MG63 (cell line): ENCODE data around the gene KIF19. TPM values are rescaled to one million over a fixed set of nuclear protein-coding genes. Genes with fewer than 3 reads are reported as not detected.
"Not testable (repeated sequence)": the region's sequence is repeated elsewhere in the genome, so short reads cannot be mapped to it uniquely, and the experiment has no call there.

ENCODE experiments used
- DNase-seq: peaks from one replicate; pipeline ENCODE4 v3.0.0-alpha.2; 2020
- H3K27me3 ChIP-seq: fragments of 250-450 bp; sonication (Bioruptor Pico); 2 replicates; pipeline ENCODE4 v1.5.1; 2020; ENCODE audit warnings: mild to moderate bottlenecking, moderate library complexity
- H3K36me3 ChIP-seq: fragments of 250-450 bp; sonication (Bioruptor Pico); 2 replicates; pipeline ENCODE4 v1.5.1; 2020; ENCODE audit warnings: mild to moderate bottlenecking, moderate library complexity
- H3K4me3 ChIP-seq: fragments of 250-450 bp; sonication (Bioruptor Pico); 2 replicates; pipeline ENCODE4 v1.5.1; 2020; ENCODE audit warnings: mild to moderate bottlenecking, moderate library complexity
- H3K9me3 ChIP-seq: fragments of 250-450 bp; sonication (Bioruptor Pico); 2 replicates; pipeline ENCODE4 v1.5.1; 2020; ENCODE audit warnings: mild to moderate bottlenecking, moderate library complexity
- total RNA-seq: library from RNA; depleted of rRNA; stranded (reverse); fragments of >200 nt; shearing (Covaris generic); gene quantifications from 2 replicates; pipeline ENCODE4 v1.2.3, GENCODE V29; 2014; ENCODE audit warnings: low replicate concordance

KIF19 gene
- total RNA-seq, 1 experiment from 2014 or later = not detected

DNA sequence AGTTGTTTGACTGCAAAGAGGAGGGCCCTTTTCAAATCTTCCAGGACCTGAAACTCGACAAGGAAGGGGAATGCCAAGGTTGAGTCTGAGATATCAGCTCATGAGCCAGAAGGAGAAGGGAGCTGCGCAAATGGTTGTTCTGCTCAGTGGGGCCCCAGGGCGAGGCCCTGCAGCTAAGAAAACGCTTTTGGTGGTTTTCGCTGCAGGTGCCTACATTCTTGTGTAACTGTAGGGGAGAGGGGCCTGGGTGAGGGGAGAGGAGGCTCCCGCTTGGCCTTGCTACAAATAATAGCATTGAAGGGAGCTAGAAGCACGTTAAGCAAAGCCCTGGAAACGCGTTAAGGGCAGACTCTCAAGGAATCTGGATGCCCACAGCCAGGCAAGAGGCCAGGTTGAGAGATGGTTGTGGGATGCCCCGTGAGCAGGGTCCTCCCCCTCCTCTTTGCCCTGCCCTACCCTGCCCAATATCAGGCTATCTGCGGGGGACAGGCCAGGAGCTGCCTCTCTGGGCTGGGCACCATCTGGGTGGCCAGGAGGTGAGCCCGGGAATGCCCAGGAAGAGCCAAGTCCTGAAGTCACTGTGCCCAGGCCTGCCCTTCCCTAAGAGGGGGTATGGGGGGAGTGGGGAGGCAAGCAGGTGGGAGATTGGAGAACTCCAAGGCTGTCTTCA is 63.2 kb downstream of the KIF19 start:
- no peaks in the 10 kb centered on the region for H3K27me3 ChIP-seq
- no peaks in the 10 kb centered on the region for H3K9me3 ChIP-seq
- H3K36me3 ChIP-seq = no peaks in the 10 kb centered on the region
- H3K4me3 ChIP-seq = no peak overlapping the region
- no peak for DNase-seq

DNA sequence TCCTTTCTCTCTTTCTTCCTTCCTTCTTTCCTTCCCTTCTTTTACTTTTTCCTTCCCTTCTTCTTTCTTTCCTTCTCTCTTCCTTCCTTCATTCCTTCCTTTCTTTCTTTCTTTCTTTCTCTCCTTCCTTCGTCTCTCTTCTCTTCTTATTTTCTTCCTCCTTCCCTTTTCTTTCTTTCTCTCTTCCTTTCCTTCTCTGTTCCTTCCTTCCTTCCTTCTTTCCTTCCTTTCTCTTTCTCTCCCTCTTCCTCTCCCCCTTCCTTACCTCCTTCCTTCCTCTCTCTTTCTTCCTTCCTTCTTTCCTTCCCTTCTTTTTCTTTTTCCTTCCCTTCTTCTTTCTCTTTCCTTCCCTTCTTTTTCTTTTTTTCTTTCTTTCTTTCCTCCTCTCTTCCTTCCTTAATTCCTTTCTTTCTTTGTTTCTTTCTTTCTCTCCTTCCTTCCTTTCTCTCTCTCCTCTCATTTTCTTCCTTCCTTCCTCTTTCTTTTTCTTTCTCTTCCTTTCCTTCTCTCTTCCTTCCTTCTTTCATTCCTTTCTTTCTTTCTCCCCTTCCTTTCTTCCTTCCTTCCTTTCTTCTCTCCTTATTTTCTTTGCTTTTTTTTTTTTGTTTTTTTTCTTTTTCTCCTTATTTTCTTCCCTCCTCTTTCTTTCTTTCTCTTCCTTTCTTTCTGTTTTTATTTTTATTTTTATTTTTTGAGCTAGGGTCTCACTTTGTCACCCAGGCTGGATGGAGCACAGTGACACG is 64.1 kb downstream of the KIF19 start:
- H3K27me3 ChIP-seq = no peaks in the 10 kb centered on the region
- no peaks in the 10 kb centered on the region for H3K9me3 ChIP-seq
- no peak for DNase-seq
- H3K36me3 ChIP-seq = no peaks in the 10 kb centered on the region
- no peak overlapping the region for H3K4me3 ChIP-seq

- no peak overlapping the region for H3K4me3 ChIP-seq
- H3K27me3 ChIP-seq = no peaks in the 10 kb centered on the region
- no peaks in the 10 kb centered on the region for H3K36me3 ChIP-seq
- no peaks in the 10 kb centered on the region for H3K9me3 ChIP-seq
- DNase-seq = peak; percentile 42
These were observed 64.9 kb downstream of the KIF19 start for GRCh38 chr17:74390680-74391653.

- Histone ChIP-seq H3K9me3 (no peaks in the 10 kb centered on the region), H3K27me3 (no peaks in the 10 kb centered on the region), H3K36me3 (no peaks in the 10 kb centered on the region), H3K4me3 (no peak overlapping the region)
- DNase-seq = no peak
These were observed 65.7 kb downstream of the KIF19 start for GRCh38 chr17:74391771-74392170.

- Histone ChIP-seq H3K27me3 (no peaks in the 10 kb centered on the region), H3K9me3 (no peaks in the 10 kb centered on the region), H3K36me3 (no peaks in the 10 kb centered on the region), H3K4me3 (no peak overlapping the region)
- no peak for DNase-seq
These were observed 66.8 kb downstream of the KIF19 start for GRCh38 chr17:74392848-74393247.

- Histone ChIP-seq H3K27me3 (no peaks in the 10 kb centered on the region), H3K4me3 (no peak overlapping the region), H3K36me3 (no peaks in the 10 kb centered on the region), H3K9me3 (no peaks in the 10 kb centered on the region)
- DNase-seq = peak; percentile 54
These were observed 67.4 kb downstream of the KIF19 start for GRCh38 chr17:74393346-74393942.

DNA sequence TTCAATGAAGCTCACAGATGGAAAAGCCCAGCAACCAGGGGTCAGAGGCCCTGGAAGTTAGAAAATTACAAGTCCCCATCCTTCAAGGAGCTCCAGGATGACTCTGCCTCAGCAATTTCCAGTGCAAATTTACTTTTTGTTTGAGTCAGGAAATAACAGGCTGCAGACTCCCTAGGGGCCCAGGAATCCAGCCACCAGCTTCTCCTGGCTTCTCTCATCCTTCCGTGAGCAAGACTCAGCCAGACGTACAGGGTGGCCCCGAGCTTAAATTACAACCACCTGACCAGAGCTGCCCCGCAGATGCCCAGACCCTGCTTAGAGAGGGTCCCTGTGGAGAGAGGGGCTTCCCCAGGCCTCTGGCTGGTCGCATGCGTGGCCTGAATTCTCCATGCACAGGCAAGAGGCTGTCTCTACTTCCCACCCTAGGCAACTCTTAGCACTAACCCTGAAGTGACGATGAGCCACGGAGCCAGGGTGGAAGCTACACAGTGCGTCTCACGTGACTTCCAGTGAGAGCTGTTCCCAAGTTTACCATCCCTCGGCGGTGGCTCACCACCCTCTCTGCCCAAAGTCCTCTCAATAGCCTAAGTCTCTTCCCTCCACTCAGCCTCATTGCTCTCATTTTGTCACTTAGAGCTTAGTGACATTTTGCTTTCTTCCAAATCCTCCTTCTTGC is 68.4 kb downstream of the KIF19 start:
- H3K36me3 ChIP-seq = no peaks in the 10 kb centered on the region
- no peak overlapping the region for H3K4me3 ChIP-seq
- no peak for DNase-seq
- no peaks in the 10 kb centered on the region for H3K9me3 ChIP-seq
- no peaks in the 10 kb centered on the region for H3K27me3 ChIP-seq

GRCh38 chr17:74394977-74395376 is 69.0 kb downstream of the KIF19 start:
- H3K4me3 ChIP-seq = no peak overlapping the region
- no peaks in the 10 kb centered on the region for H3K9me3 ChIP-seq
- H3K27me3 ChIP-seq = no peaks in the 10 kb centered on the region
- H3K36me3 ChIP-seq = no peaks in the 10 kb centered on the region
- DNase-seq = no peak

DNA sequence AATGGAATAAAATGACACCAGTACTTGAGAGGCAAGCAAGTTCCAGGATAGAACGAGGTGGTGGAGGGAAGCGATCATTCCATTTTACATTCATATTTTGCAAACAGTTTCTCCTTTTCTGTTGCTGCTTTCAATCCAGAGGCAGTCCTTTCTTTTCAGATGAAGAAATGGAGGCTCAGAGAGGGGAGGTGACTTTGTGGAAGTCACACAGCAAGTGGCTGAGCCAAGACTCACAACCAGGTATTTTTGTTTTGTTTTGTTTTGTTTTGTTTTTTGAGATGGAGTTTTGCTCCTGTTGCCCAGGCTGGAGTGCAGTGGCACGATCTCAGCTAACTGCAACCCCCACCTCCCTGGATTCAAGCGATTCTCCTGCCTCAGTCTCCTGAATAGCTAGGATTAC is 70.5 kb downstream of the KIF19 start:
- no peaks in the 10 kb centered on the region for H3K36me3 ChIP-seq
- no peak overlapping the region for H3K4me3 ChIP-seq
- no peaks in the 10 kb centered on the region for H3K9me3 ChIP-seq
- H3K27me3 ChIP-seq = no peaks in the 10 kb centered on the region
- DNase-seq = no peak

DNA sequence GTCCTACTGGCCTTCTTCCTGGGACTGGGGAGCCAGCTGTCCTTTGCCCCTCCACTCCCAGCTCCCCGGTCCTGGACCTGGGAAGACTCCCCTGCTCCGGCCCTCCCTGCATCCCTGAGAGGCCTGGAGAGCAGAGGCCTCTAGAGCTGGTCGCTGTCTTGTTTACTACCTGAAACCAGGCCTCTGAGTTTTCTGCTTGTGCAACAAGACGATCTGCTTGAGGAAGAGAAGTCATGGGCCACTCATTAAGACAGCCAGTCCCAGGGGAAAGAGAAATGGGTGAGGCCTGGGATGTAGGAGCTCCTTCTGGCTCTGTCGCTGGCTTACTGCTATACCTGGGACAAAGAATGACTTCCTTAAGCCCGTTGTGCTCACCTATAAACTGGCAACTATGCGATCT is 76.0 kb downstream of the KIF19 start:
- no peaks in the 10 kb centered on the region for H3K9me3 ChIP-seq
- DNase-seq = no peak
- no peak overlapping the region for H3K4me3 ChIP-seq
- H3K27me3 ChIP-seq = no peaks in the 10 kb centered on the region
- no peaks in the 10 kb centered on the region for H3K36me3 ChIP-seq

DNA sequence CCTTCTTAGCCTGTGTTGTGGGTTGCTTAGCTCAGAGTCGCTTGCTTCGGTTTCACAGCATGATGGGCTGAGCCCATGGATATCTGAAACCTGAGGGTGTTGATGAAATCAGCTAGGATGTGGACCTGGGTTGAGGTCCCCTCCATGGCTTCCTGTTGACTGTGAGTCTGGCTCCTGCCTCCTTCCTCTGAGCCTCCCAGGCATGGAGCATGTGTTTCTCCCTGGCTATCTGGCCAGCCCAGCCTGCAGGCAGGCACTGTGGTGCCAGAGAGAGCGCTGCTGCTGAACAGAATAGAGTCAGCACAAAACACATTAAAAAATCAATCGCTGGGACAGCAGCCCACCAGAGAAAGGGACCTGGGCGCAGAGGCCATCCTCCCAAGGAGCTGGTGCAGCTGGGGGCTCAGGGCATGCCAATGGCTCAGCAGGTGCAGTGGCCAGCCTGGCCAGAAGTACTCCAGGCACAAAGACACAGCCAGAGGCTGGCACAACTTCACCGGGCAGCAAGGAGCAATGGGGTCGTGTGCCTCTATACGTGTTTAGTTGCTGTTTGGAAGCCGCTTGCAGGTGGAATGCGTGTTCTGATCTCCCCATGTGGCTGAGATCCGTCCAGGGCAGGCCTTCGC is 77.6 kb downstream of the KIF19 start:
- Histone ChIP-seq H3K27me3 (no peaks in the 10 kb centered on the region), H3K9me3 (no peaks in the 10 kb centered on the region), H3K4me3 (no peak overlapping the region), H3K36me3 (no peaks in the 10 kb centered on the region)
- no peak for DNase-seq

DNA sequence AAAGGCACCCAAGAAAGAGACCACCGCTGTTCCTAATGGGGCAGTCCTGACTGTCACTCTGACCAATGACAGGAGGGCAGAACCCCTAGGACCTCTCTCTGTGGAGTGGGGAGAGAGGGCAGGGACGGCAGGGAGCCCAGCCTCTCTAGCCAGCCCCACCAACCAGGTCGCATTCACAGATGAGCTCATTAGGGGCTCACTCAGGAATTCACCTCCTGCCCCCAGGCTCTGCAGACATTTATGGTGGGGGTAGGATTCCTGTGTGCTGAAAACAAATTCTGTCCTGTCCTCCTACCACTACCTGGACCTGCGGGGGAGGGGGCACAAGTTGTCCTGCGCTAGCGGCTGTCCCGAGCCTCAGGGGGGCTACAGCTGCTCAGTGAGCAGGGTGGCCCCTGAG is 78.2 kb downstream of the KIF19 start:
- no peak overlapping the region for H3K4me3 ChIP-seq
- H3K36me3 ChIP-seq = no peaks in the 10 kb centered on the region
- no peaks in the 10 kb centered on the region for H3K9me3 ChIP-seq
- no peaks in the 10 kb centered on the region for H3K27me3 ChIP-seq
- no peak for DNase-seq

DNA sequence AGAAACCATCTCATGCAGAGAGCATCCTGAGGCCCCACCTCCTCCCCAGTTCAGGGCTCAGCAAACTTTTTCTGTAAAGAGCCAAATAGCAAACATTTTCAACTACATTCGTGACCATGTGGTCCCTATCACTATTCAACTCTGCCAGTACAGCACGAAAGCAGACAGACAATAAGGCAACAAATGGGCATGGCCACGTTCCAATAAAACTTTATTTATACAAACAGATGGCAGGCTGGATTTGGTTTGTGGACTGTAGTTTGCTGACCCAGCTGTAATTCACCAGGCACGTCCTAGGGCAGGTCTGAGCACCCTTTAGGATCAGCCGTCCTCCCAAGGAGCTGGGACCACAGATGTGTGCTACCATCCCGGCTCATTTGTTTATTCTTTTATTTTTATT is 78.8 kb downstream of the KIF19 start:
- no peaks in the 10 kb centered on the region for H3K9me3 ChIP-seq
- H3K36me3 ChIP-seq = no peaks in the 10 kb centered on the region
- no peaks in the 10 kb centered on the region for H3K27me3 ChIP-seq
- DNase-seq = no peak
- H3K4me3 ChIP-seq = no peak overlapping the region

DNA sequence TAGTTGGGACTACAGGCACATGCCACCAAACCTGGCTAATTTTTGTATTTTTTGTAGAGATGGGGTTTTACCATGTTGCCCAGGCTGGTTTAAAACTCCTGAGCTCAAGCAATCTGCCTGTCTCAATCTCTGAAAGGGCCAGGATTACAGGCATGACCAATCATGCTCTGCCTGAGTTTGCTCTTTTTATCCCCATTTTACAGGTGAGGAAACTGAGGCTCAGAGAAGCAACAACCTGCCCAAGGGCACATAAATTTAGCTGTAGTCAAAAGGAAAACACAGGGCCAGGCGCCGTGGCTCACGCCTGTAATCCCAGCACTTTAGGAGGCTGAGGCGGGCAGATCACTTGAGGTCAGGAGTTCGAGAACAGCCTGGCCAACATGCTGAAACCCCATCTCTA is 79.3 kb downstream of the KIF19 start:
- H3K4me3 ChIP-seq, H3K27me3 ChIP-seq, H3K9me3 ChIP-seq, H3K36me3 ChIP-seq, DNase-seq: not testable (repeated sequence)
